DMS 273 treated with DMSO at 0.1 percent for 48 hours (cell line): ENCODE data around the gene CNTNAP5.

Experiments used
- DNase-seq: peaks from one replicate; lab custom pipeline; 2025; lab: John Stamatoyannopoulos, UW

Gene CNTNAP5

DNA sequence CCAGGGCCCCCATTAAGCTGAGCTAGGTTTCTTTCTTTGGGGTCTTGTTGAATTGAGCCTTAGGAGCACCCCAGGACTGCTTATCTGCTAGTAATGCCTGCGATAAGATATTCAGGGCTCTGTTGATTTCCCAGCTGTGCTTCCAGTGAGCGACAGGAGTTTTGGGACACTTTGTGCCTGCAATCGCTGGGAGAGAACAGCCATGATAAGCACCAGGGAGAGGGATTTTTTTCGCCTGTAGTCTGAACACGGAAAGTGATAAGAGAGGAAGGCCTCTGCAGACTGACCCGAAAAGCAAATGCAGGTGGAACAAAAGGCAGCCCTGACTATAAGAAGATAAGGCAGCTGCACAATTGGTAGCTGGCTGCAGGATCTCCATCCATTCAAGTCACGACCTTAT, 244.3 kb downstream of the CNTNAP5 start:
- no peak for DNase-seq

DNA sequence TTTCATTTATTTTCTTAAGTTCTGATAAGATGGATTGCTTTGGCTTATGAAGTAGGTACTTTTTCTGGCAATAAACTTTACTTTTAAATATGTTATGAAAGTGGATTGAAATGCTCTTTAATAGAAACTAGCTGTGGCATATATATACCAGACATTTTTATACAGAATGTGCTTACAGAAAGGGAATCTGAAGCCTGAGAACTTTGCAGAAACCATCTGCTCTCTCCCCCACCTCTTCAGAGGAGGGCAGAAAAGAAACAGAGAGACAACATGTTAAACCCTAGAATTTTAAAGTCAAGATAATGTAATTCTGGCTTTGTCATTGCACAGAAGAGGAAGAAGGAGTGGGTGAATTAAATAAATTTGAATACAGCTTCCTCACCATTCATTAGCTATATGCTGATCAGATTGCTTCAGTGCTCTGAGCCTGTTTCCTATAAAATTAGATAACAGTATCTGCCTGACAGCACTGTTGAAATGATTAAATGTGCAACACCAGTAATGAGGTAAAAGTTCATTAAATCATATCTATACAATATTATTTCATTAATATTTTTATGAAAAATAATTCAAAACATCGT, 247.3 kb downstream of the CNTNAP5 start:
- no peak for DNase-seq

DNA sequence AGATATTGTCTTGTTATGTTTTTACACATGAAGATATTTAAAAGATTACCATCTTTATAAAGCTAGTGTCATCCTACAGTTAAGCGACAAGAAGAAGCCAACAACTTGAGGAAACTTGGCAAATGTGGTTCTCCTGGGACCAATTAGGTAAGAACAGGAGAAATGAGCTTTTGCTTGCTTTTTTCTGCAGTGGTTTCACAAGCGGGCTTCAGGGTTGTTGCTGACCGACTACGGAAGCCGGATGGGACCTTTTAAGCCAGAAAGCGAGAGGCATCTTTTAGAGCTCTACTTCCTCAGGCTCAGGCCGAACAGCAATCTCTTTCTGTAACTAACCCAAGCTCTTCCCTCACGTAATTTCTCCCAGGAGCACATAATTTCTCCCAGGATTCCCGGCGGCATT, 256.5 kb downstream of the CNTNAP5 start:
- DNase-seq = no peak

DNA sequence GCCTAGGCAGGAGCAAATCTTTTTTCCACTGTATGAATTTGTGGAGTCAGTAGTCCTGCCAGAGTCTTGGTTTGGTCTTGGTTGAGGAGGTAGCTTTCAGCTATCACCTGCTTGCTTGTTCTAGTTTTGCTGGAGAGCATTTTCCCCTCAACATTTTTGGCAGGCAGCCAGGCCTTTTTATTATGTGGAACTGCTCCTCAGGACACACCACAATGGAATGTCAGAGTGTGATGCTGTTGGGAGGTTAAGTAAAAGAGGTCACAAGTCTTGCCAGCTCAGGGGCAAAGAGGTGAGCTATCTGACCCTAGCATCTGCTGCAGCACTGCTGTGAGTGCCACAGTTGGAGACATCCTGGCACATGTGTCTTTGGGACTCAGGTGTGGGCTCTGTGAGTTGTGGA, 258.0 kb downstream of the CNTNAP5 start:
- DNase-seq = no peak

DNA sequence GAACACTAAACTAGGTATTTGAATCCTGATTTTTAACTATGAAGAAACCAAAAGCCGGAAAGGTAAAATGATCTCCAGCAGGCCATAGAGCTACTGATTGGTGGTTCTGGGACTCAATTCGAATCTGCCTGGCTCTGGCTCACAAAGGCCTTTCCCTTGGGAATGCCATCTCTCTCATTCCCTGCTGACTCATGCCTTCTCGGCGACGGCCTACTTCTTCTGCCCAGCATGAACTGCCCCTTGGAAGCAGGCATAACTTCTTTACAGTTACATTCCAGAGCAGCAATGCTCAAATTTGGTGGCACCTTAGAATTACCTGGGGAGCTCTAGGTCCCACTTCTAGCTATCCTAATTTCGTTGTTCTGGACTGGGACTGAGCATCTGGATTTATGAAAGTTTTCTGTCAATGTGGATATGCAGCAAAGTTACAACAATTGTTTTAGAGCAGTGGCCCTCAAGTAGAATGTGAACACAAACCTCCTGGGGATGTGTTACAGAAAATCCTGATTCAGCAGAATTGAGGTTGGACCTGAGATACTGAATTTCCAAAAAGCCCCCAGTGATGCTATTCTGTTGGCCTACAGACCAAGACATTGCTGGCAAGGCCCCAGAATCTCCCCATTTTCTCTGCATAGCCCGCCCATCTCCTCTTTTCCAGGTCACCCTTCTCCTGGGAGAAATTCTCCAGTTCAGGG, 261.1 kb downstream of the CNTNAP5 start:
- DNase-seq = no peak

DNA sequence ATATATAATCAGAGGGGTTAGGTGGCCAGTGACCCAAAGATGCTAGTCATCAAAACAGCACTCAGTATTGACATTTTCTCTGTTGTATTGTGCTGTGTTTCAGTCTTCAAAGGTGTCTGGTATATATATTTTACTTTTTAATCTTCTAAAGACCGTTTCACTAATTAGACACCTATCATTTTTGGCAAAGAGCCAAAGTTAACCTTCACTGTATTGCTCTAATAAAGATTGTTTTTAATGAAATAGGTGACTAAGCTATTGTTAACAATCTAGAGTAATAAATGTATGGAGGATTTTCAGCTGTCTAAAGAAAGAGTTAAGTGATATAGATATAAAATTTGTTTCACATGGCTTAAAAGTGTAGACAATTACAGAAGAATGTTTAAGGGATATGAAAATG, 264.0 kb downstream of the CNTNAP5 start:
- no peak for DNase-seq

DNA sequence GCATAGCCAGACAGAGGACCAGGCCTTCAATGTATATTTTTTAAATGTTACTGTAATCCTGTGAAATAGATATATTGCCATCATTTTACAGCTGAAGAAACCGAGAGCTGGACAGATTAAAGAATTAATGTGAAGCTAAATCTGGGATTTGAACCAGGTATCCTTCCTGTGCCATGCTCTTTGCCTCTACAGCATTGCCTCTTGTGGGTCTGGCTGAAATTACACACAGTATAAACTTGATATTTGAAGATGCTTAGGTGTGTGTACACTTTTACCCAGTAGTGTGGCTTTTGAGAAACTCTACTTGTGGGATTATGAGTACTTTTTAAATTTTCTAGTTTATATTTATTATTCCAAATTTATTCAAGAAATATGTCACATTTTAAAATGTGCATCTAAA, 264.5 kb downstream of the CNTNAP5 start:
- DNase-seq = no peak

DNA sequence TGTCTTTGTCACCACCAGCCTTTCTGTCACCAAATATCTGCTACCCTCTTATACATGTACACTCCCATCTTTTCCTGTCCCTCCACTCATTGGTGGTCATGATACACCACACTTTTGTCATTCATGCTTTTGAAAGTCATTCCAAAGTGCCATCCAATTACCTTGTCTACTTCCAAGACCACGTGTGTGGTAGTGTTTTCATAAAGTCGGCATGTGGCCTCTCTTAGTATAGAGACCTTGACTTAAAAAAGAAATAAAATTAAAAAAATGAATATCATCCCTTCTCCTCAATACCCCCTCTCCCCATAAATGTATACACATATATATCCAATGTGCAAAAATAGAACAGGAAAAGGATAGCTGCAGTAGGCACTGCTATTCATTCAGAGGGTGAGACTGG, 271.4 kb downstream of the CNTNAP5 start:
- DNase-seq = no peak

DNA sequence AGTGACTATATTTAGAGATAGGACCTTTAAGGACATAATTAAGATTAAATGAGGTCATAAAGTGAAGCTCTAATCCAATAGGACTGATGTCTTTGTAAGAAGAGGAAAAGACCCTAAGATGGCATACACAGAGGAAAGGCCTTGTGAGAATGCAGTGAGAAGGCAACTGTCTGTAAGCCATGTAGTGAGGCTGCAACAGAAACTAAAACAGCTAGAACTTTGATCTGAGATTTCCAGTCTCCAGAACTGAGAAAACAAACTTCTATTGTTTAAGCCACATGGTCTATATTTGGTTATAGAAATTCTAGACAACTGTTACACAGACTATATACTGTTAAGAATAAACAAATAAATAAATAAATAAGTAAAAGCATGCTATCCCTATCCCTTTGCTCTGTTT, 276.8 kb downstream of the CNTNAP5 start:
- DNase-seq = no peak

DNA sequence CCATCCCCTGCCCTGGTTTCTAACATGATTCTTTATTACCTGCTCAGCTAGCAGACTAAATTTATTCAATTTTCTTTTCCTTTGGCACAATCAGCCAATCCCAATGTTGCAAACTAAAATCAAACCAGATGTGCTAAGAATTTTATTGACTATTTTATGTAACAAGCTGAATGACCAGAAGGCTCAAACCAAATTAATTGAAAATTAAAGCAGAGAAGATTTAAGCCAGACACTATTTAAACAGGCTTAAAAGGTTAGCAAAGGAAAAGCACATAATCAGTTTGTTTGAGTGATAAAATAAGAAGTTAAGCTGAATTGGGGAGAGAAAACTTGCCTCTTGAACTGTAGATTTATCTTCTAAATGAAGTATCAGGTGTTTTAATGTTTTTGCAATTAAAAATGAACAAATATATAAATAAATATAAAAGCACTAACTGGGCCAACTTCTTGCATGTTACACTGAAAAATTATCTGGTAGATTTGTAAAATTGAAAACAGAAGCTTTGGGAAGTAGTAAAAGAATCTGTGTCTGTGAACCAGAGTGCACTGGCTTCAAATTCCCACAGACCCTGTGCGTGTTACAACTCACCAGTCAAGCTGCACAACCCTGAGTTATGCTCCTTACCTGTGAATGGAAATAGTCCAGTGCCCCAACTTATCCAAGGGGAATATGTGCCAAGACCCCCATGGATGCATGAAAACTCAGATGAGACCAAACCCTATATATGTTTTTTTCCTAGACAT, 283.4 kb downstream of the CNTNAP5 start:
- no peak for DNase-seq

DNA sequence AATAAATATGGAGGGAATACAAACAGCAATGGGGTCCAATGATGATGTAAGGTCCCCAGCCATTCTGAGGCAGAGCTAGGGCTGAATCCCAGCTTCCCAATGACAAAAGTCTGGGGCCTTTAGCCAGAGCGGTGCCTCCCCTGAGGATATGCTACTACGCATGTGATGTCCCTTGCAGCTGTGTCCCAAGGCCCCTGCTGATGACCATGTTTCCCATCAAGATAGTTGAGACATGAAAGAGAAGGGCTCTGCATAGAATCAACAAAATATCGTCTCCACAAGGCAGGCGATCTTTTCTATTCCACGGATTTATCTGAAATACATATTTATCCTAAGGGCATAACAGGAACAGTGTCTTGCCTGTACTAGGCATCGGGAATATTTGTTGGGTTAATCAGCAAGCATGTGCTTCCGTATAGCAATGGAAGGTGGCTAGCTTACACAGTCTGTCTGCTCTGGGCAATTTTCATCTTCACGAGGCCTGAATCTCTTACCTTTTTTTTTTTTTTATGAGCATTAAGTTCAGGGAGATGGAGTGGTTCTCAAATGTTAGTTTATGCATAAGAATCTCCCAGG, 284.6 kb downstream of the CNTNAP5 start:
- DNase-seq = no peak

DNA sequence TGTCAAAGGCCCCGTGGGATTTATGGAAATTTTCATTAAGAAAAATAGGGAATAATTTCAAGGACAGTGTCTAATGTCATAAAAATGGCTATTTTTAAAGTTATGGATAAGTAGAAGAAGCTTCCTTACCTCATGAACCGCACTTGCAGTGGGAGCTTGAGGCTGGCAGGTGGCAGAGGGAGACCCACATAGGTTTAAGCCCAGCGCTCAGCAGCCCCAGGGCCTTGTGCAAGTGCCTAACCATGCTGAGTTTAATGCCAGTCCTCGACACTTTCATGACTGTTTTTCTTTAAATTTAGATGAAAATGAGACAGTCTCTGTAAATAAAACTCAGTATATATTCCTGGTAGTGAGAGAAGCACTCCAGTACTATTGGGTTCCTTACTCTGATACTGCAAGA, 285.6 kb downstream of the CNTNAP5 start:
- DNase-seq = no peak

DNA sequence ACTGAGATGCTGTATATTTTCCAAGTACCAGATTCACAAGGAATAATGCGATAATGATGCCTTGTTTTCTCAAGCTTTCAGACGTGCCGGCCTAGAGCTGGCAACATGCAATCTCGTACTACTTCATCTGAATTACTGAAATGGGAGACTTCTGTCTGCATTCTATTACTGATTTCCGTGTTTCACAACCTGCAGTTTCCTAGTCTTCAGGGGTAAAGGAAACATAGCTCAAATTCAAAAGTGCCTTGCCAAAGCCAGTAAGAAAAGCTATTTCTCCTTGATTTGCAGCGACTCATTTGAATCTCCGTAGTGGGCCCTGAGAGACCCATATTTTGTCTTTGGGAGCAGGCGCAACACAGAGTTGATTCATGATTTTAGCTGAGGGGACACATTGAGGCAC, 289.0 kb downstream of the CNTNAP5 start:
- no peak for DNase-seq

DNA sequence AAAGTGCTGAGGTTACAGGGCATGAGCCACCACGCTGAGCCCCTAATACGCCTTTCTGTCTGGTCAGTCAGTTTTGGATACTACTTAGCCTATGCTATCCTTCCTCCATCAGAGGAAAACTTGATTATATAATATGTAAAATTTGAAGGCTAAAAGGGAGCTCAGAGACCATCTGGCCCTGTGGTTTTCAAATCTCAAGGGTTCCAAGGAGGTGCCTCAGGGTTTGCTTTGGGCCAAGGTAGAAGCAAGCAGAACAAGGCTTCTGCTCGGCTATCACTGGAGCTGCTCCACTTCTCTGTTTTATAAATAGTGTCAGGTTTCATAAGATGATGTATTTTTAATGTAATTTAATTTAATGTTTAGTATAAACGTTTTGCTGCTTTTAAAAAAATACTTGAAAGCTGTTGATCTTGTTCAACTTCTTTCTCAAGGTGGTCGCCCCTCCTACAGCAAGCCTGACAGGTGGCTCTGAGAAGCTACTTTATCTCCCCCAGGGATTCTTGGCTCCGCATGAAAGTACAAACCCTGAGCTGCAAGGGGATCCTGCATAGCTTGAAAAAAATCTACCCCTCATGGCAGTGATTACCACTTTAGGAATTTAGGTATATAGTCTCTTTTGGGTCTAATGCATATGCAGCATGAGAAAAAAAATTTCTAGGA, 290.3 kb downstream of the CNTNAP5 start:
- DNase-seq = no peak

DNA sequence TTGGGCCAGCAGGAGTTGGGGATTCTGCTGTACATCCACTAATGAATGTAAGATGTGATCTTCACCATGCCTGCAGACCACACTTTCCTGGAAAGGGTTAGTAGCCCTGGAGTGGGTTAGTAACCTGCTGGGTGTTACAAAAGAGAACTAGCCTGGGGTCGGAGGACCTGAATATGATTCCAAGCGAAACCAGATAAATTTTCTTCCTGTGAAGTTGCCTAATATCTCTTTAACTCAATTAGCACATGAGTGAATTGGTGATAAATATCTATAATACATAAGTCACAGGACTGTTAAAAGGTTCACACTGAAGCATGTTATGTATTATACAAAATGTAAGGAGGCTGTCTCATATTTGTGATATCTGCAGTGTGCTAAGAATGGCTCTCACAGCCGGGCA, 291.0 kb downstream of the CNTNAP5 start:
- no peak for DNase-seq

DNA sequence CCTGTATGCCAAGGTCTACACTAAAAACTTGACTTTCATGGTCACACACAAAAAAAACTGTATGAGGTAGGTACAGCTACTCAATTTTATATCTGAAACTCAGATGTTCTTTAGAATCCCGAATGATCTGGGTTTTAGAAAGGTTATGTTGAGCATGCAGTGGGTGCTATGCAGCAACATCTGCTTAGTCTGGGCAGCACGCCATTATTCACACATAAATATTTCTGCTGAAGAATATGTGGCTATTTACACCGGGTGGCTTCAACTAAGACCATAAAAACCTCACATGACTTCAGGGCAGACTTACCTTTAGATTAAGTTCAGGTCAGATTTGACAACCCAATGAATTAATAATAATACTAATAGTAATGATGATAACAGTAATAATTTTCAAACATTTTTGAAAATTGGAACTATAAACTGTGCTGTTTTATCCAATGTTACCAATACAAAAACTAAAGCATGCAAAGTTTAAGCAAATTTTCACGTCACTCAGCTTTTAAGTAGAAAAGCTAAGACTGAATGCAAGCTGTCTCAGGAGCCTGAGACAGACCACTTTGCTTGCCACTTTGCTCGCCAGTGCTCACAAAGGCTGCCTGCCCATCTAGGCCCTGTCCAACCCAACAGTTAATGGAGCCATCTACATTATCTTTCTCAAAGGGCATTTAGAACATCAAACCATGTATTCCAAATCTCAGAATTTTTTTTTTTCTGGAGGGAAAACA, 292.0 kb downstream of the CNTNAP5 start:
- peak; percentile 46 for DNase-seq

DNA sequence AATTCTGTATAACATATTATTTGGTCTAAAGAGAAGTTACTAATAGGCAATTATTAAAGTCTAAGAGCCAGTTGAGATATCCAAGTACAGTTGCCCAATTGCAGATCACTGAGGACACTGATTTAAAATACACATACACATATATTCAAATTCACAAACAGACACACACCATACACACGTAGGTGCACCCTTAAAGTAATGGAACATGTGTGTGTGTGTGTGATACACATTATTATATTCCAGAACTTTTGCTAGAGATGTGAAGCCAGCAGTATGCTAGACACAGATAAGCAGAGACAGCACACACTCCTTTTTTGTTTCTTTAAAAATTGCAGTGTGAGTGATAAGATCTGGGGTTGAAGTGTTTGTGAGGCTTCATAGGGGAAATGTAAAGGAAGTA, 292.5 kb downstream of the CNTNAP5 start:
- no peak for DNase-seq

DNA sequence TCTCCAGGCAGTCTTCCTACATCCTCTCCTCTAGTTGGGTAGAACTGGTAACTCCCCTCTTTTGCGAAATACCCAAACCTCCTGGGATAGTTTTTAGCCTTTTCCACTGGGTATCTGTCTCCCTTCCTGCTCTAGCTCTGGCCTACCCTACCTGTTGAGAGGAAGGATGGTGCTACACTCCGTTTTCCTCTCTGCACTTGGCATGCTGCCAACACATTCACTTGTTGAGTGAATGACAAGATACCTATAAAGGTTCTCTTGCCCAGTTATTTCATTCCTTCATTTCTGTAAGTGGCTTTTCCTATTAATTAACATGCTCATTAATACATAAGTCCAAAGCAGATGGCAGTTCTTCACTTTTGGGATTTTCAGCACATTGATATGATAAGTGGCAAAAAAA, 293.8 kb downstream of the CNTNAP5 start:
- DNase-seq = no peak

DNA sequence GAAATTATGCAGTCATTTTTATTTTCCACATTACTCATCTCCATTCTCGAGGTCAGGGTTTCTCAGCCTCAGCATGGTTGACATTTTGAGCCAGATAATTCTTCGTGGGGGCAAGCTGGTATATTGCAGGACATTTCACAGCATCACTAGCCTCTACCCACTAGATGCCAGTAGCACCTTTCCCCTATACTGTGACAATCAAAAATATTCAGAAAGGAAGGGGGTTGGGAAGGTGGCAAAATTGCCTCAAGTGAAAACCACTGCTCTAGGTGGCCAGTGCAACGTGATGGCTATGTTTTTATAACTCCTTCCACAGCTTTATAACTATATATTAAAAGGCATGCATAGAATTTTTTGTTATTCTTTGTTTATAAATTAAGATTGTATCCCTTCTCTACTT, 294.5 kb downstream of the CNTNAP5 start:
- no peak for DNase-seq

DNA sequence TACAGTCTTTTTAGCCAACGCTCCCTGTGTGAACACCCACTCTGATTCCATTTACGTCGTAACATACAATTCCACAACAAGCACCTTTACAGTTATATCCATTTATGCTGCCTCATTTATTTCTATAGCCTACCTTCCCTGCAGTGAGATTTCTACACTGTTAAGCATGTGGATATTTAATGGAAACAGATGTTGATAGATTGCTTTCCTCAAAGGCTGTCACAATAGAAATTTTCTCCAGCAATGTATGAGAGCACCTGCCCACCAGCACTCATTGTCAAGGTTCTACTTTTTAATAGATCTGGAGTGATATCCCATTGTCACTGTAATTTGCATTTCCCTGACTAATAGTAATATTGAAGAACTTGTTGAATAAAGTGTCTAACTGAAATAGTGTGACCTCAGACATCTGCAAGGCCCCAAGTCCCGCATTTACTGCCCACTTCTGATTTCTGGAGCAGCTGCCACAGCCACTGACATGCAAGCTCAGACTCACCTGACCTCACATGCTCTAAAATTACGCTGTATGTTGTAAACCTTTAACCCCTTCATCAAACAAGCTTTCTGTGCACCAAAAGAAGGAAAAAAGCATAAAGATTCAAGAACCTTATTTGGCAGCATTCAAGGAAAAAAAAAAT, 295.1 kb downstream of the CNTNAP5 start:
- DNase-seq = no peak

DNA sequence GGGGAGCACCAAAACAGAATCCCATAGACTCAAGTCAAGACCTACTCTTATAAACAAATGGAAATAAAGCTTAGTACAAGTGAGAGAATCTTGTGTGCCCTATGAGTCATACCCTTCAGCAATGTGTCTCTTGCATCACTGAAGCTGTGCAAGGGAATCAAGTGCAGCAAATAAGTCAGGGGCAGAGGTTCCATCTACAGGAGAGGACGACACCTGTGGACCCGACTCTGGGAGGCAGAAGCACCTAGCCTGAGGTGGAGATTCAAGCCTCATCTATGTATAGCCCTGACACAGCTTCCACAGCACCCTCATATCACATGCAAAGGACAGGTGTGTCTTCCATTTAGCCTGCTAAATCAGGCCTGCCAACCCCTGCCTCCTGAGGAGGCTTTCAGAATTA, 298.2 kb downstream of the CNTNAP5 start:
- DNase-seq = no peak
